HS-27A (cell line): ENCODE results near the gene REC8.

Experiments
- DNase-seq: peaks from one replicate; pipeline ENCODE4 v3.0.0-alpha.2; 2012; ENCODE audit warnings: low read depth, missing footprints

REC8 gene

GRCh38 chr14:24159777-24160498 lies 11.9 kb upstream of the REC8 start:
- no peak for DNase-seq

DNA sequence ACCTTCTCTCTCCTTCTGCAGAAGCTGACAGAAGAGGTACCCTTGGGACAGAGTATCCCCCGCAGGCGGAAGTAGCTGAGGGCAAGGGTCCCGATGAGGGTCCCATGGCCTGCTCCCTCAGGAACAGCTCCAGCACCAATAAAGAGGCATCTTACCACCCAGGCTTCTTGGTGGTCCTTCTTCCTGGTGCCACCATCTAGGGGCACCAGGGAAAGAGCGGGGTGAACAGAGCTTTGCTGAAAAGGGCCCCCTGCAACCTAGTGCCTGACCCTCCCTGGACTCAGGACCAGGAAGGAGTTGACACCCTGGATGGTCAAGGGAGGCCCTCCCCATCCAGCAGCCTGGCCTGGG lies 11.4 kb upstream of the REC8 start:
- no peak for DNase-seq

GRCh38 chr14:24160850-24161804 lies 10.8 kb upstream of the REC8 start, which contains the start of gene IRF9:
IRF9 (plus strand) TSS chr14:24161265; CDS start chr14:24162145, 880 bp downstream.
- DNase-seq = peak; percentile 93

GRCh38 chr14:24162093-24162492 lies 9.8 kb upstream of the REC8 start:
- DNase-seq = no peak

DNA sequence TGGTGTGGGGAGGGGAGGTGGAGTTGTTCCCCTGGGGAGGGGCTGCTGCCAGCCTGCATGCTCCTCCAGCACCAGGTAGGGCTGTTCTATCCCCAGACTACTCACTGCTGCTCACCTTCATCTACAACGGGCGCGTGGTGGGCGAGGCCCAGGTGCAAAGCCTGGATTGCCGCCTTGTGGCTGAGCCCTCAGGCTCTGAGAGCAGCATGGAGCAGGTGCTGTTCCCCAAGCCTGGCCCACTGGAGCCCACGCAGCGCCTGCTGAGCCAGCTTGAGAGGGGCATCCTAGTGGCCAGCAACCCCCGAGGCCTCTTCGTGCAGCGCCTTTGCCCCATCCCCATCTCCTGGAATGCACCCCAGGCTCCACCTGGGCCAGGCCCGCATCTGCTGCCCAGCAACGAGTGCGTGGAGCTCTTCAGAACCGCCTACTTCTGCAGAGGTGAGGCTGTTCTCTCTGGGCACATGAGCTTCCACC lies 7.3 kb upstream of the REC8 start:
- no peak for DNase-seq

DNA sequence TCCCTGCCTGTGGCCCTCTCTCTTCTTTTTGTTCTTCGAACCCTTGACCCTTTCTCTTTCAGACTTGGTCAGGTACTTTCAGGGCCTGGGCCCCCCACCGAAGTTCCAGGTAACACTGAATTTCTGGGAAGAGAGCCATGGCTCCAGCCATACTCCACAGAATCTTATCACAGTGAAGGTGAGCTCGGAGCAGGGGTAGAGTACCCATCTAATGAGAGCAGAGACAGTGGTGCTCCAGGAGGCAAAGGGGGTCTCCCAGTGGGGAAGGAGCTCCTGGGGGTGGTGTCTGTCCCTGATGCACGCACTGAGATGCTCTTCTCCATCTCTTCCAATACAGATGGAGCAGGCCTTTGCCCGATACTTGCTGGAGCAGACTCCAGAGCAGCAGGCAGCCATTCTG lies 6.1 kb upstream of the REC8 start:
- no peak for DNase-seq

DNA sequence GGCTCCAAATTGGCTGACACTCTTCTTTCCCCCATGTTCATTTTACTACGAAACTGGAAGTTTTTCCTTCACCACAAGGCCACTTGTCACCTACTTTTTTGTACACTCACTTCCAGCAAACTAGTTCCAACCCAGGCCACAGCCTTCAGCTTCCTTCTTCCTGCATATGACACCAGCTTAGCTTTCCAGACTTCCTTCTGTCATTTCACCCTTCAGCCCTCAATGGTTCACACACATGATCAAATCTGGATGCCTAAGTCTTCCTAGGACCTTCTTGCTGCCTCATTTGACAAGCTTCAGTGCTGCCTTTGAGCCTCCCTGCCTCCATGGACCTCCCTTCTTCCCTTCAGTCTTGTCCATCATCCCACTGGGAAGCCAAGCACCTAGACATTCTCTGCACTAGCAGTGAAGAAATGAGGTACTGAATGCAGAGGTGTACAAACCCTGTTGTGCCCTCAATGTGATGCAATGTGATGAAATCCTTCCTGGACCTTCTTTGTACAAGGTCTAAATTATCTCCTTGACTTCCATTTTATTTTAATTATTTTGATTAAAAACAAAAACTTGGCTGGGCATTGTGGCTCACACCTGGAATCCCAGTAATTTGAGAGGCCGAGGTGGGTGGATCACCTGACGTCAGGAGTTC lies 4.3 kb upstream of the REC8 start:
- DNase-seq = no peak

GRCh38 chr14:24172261-24172860 lies 481 bp downstream of the REC8 start:
- DNase-seq = no peak

DNA sequence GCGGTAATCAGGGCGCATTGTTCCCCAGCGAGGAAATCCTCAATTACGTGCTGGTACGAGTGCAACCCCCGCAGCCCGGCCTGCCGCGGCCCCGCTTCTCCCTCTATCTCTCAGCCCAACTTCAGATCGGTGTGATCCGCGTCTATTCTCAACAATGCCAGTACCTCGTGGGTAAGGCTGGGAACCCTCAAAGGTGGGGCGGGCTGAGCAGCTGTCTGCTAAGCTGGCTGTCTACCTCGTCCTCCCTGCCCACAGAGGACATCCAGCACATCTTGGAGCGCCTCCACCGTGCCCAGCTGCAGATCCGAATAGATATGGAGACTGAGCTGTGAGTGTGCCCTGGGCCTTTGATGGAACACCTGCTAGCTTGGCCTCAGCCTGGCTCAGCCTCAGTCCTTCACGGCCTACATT lies 996 bp downstream of the REC8 start:
- DNase-seq = no peak

DNA sequence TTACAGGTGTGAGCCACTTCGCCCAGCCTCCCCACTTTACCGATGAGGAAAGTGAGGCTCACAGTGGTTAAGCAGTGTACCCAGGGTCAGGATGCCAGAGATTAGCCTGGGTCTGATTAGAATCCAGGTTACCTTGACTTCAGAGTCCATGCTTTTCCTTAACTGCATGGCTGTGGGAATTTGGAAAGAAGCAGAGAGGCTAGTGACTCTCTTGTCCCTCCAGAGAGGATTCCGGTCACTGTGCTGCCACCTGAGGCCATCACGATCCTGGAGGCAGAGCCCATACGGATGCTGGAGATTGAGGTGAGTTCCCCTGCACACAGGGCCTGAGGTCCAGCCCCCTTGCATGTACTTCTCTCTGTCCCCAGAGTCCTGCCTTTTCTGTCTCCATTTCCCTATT lies 4.7 kb downstream of the REC8 start:
- DNase-seq = no peak

DNA sequence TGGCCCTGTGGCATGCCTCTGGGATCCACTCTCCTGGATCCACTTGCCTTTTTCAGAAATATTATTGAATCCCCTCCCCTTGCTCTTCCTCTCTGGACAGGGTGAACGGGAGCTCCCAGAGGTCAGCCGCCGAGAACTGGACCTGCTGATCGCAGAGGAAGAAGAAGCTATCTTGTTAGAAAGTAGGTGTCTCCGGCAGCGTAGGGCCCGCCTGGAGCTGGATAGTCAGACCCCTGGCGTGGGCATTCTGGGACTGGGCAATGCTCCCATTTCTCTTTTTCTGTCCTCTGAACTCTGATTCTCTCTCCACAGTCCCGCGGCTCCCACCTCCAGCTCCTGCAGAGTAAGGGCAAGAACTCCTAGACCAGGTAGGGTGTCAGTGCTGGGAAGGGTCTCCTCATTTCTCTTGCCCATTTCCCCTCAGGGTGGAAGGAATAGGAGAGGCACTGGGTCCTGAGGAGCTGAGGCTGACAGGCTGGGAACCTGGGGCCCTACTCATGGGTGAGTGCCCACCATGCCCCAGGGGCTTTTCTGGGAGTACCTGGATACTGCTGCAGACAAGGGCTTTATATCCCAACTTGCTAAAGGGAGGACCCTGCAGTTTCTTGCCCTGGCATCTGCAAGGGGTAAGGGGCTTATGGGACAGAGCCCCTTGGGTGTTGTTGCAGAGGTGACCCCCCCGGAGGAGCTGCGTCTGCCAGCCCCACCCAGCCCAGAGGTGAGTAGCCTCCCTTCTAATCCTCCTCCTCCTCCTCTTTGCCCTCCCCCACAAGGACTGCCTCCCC lies 5.4 kb downstream of the REC8 start:
- DNase-seq = no peak

DNA sequence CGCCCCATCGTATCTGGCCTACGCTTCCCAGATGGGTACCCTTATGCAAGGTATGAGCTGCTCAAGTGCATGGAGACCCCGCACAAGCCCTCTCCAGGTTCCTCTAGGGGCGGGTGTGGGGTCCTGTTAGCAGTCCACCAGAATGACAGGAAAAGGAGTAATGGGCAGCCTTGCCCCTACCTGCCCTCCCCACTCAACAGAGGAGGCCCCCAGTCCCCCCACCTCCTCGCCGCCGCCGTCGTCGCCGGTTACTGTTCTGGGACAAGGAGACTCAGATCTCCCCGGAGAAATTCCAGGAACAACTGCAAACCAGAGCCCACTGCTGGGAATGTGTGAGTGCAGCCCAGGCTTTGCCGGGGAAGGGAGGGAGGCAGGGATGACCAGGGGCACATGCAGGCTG lies 6.0 kb downstream of the REC8 start:
- no peak for DNase-seq

GRCh38 chr14:24178399-24179178 lies 6.7 kb downstream of the REC8 start:
- no peak for DNase-seq

- no peak for DNase-seq
Measured at GRCh38 chr14:24179294-24179960, 7.5 kb downstream of the REC8 start.

DNA sequence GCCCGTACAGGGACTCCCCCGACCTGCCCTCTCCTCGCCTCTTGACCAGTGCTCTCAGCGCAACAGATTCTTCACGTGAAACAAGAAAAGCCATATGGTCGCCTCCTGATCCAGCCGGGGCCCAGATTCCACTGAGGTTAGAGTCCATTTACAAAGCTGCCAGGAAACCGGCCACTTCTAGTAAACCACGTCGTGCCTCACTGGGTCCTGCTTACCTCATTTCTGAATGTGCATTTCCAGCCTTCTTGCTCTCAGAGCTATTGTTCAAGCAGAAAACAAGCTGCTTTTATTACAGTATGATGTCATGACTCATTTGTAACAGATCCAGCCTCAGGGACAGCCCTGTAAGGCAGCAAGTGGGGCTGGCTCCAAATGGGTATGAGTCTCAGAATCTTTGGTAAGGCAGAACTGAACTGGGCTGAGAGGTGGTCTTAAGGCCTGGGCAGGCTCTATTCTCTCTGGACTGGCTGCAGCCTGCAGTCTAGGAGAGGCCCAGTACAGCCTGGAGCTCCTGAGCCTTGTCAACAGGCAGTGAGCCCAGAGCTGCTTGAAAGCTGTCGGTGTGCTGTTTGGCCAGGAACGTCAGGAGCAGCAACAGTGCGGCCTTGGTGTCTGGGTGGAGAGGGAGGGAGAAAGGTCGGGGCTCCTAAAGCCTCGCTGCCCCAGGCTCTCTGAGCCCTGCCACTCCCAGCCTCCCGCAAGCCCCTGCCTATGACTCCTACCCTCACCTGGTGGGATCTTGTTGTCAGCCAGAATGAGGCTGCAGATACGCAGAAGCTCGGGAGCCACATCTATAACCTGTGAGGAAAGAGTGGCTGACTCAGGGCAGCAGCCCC lies 8.3 kb downstream of the REC8 start:
- DNase-seq = no peak

DNA sequence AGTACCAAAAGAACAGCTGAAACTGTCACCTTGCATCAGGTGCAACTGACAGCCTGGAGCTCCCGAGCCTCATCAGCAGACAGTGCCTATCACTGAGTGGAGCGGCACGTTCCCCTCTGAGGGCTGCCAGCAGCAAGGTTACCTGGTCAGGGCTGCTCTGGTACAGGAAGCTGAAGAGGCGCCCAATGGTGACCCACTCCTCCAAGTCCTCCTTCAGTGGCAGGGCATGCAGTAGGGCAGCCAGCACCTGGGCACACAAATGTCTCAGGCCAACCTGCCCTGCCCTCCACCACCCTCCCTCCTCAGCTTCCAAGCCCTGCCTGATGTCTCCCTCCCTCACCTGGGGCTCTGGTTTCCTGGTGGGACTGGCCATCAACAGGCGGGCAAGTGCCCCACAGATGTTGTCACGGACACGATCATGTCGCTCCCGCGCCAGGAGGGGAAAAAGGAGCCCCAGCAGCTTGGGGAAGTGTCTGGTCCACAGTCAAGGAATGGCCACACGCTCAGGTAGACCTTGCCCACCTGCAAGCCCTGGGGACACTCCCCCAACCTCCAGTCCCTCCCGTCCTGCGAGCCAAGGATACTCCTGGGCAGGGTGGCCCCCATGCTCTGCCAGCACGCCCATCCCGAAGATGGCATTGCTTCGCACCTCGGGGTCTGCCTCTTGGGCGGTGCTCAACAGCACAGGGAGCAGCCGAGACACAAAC lies 9.6 kb downstream of the REC8 start:
- no peak for DNase-seq

DNA sequence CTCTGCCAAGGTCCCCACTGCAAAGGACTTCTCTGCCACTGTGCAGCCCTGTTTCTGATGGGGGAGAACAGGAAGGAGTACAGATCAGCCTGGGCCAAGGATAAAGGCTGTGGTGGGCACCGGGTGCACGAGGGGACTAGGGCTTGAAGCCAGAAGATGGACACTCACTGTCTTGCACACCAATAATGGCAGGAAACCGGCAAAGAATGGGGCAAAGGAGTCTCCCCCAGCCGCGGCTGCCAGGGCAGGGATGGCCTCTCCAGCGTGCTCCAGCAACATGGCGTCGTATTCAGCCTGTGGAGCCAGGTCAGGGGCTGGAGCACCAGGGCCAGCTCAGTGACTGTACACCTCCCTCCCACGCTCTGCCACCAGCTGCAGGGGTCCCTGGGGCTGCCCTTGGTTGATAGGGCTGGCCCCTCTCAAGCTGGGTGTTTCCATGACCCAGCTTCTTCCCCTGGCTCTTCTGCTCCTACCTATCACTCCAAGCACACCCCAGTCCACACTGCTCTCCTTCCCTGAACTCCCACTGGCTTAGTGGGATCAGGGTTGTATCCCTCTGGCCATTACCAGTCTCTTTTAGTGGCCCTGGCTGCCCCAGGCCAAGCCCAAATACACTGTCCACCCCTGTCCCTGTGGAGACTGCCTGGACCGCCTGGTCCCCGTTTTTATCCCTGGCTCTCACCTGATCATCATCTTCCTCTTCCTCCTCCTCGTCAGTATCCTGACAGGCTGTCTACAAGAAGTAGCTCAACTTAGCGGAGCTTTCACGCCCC lies 10.4 kb downstream of the REC8 start:
- no peak for DNase-seq

DNA sequence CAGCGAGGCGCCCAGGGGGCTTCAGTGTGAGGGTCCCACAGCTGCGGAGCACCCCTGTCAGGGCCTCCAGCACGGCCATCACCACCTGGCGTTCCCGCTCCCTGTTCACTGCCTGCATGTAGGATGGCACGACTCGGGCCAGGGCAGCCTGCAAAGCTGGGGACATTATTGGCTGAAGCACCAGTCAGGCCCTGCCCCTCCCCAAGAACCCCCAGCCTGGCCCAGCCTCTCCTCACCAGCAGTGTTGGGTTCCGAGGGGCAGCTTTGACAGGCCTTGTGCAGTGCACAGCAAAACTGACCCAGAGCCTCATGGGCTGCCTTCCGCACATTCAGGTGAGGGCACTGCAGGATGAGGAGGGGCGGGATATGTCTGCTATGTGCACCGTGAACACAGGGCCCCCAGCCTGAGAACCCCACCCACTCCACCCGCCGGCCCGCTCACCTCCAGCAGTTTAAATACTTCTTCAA lies 11.2 kb downstream of the REC8 start:
- DNase-seq = no peak
